B cell (primary cell): ENCODE data around the gene PLA2G3. TPM values are rescaled to one million over a fixed set of nuclear protein-coding genes. Genes with fewer than 3 reads are reported as not detected.
A peak's percentile ranks its signal among the peaks of the same experiment; 100 is the strongest.

Experiments used
- ATAC-seq: fragments of 200-7000 bp; cut with Tn5 transposase; one replicate; pipeline ENCODE4 v1.10.0; 2021; ENCODE audit warnings: low read depth, mild to moderate bottlenecking, moderate number of reproducible peaks, moderate library complexity
- CTCF ChIA-PET: fragments of 350-600 bp; sonication (Branson Sonifier 250); formaldehyde crosslinking; loops from one replicate; lab custom pipeline; 2021; ENCODE audit warnings: antibody characterized with exemption, inconsistent platforms; lab: Charles Lee
- POLR2A ChIA-PET: fragments of 350-600 bp; sonication (Branson Sonifier 250); formaldehyde crosslinking; loops from one replicate; lab custom pipeline; 2021; ENCODE audit warnings: antibody characterized with exemption; lab: Charles Lee
- DNase-seq: peaks from one replicate; pipeline ENCODE4 v3.0.0; 2013
- H2AFZ ChIP-seq: 2 replicates; pipeline ENCODE4 v1.6.1; 2012; ENCODE audit warnings: mild to moderate bottlenecking, low read depth, low read length; ENCODE audit not compliant: insufficient read depth, poor library complexity, severe bottlenecking
- H3K27ac ChIP-seq, 2 donors: 1 replicate in 1 of 2; 2 replicates in 1 of 2; pipeline ENCODE4 v1.5.1; 2012 to 2013; ENCODE audit warnings: low read length in 2 of 2, mild to moderate bottlenecking in 2 of 2, moderate library complexity in 1 of 2
- H3K27me3 ChIP-seq, 4 experiments: fragments of 200-600 bp in 1 of 4; sonication (generic) in 1 of 4; replicated peaks in 1 of 4; 1 replicate in 2 of 4; 2 replicates in 2 of 4; pipeline versions ENCODE4 v1.6.1 to v1.7.0; 2013 to 2016; ENCODE audit warnings: low read length in 3 of 4, mild to moderate bottlenecking in 2 of 4, mixed read lengths in 1 of 4, moderate library complexity in 1 of 4; ENCODE audit not compliant: insufficient read depth in 4 of 4, control insufficient read depth in 3 of 4; ENCODE audit errors: control extremely low read depth in 1 of 4
- H3K36me3 ChIP-seq, 2 experiments: replicated peaks in 1 of 2; 1 replicate in 1 of 2; 2 replicates in 1 of 2; pipeline versions ENCODE4 v1.6.1 to v1.7.1; 2013; ENCODE audit warnings: low read length in 1 of 2; ENCODE audit not compliant: insufficient read depth in 2 of 2, control insufficient read depth in 1 of 2; ENCODE audit errors: control extremely low read depth in 1 of 2, extremely low read depth in 1 of 2
- H3K4me1 ChIP-seq, 2 donors: fragments of 200-600 bp in 1 of 2; sonication (generic) in 1 of 2; 1 replicate in 1 of 2; 2 replicates in 1 of 2; pipeline versions ENCODE4 v1.5.1 to v1.6.1; 2013 to 2017; ENCODE audit warnings: low read length in 2 of 2; ENCODE audit not compliant: control insufficient read depth in 2 of 2, insufficient read depth in 2 of 2
- H3K4me2 ChIP-seq: replicated peaks from 2 replicates; pipeline ENCODE3; 2012; ENCODE audit warnings: mild to moderate bottlenecking, low read depth, low read length; ENCODE audit not compliant: poor library complexity, severe bottlenecking
- H3K4me3 ChIP-seq, 5 experiments: fragments of 200-600 bp in 1 of 5; sonication (generic) in 1 of 5; 1 replicate in 3 of 5; 2 replicates in 2 of 5; pipeline versions ENCODE4 v1.5.1 to v1.7.0; 2011 to 2016; ENCODE audit warnings: low read length in 4 of 5, mild to moderate bottlenecking in 4 of 5, low read depth in 2 of 5, control low read depth in 1 of 5, moderate library complexity in 1 of 5; ENCODE audit not compliant: insufficient read depth in 1 of 5; ENCODE audit errors: control extremely low read depth in 1 of 5, extremely low read depth in 1 of 5
- H3K79me2 ChIP-seq: fragments of 200-600 bp; sonication (generic); one replicate; pipeline ENCODE4 v1.6.0; 2016; ENCODE audit warnings: low read length; ENCODE audit not compliant: control insufficient read depth, insufficient read depth
- H3K9ac ChIP-seq: fragments of 200-600 bp; sonication (generic); 2 replicates; pipeline ENCODE4 v1.6.1; 2017; ENCODE audit warnings: mild to moderate bottlenecking, low read length, moderate library complexity
- H3K9me3 ChIP-seq, 3 donors: one replicate each; pipeline versions ENCODE4 v1.6.1 to v1.7.1; 2013; ENCODE audit warnings: low read length in 2 of 3; ENCODE audit not compliant: control insufficient read depth in 2 of 3, insufficient read depth in 1 of 3; ENCODE audit errors: control extremely low read depth in 1 of 3
- H4K20me1 ChIP-seq: 2 replicates; pipeline ENCODE4 v1.6.0; 2012; ENCODE audit warnings: mild to moderate bottlenecking, low read length; ENCODE audit not compliant: insufficient read depth, control insufficient read depth, poor library complexity, severe bottlenecking
- H3K27ac Mint-ChIP-seq: one replicate; pipeline ENCODE4 v1.8.0; 2021; ENCODE audit warnings: mixed read lengths
- H3K27me3 Mint-ChIP-seq: one replicate; pipeline ENCODE4 v1.8.0; 2021; ENCODE audit warnings: mixed read lengths
- H3K4me1 Mint-ChIP-seq: one replicate; pipeline ENCODE4 v1.8.0; 2021; ENCODE audit warnings: mixed read lengths
- H3K4me3 Mint-ChIP-seq: one replicate; pipeline ENCODE4 v1.8.0; 2021; ENCODE audit warnings: mixed read lengths
- H3K9me3 Mint-ChIP-seq: one replicate; pipeline ENCODE4 v1.8.0; 2022; ENCODE audit warnings: mixed read lengths; ENCODE audit not compliant: insufficient read depth
- CTCF ChIP-seq: fragments of 200-600 bp; IDR thresholded peaks from one replicate; pipeline ENCODE4 v1.8.0; 2022; ENCODE audit warnings: antibody characterized with exemption, mild to moderate bottlenecking
- EZH2 ChIP-seq: IDR thresholded peaks from 2 replicates; pipeline ENCODE4 v1.6.1; 2012; ENCODE audit warnings: borderline replicate concordance, low read depth, mild to moderate bottlenecking, moderate library complexity, low read length; ENCODE audit not compliant: insufficient read depth, poor library complexity, severe bottlenecking
- WGBS: methylation state at CpG from one replicate; pipeline ENCODE4 v1.1.5; 2013; ENCODE audit warnings: missing lambda C conversion rate; ENCODE audit not compliant: insufficient coverage; 5-methylcytosine and 5-hydroxymethylcytosine counted together
- intact Hi-C: fragments of 100-400 bp; cut with micrococcal nuclease; formaldehyde crosslinking; loops from one replicate; pipeline ENCODE4 v1.10.0; 2022
- polyA plus RNA-seq: library from polyadenylated mRNA; depleted of rRNA; stranded (reverse); fragments of >200 nt; gene quantifications from 2 replicates; pipeline ENCODE4 v1.2.3, GENCODE V29; 2012
- total RNA-seq, 2 donors: library from RNA; stranded (reverse); fragments of 120-200 nt in 1 of 2; gene quantifications; 1 replicate in 1 of 2; 2 replicates in 1 of 2; pipeline versions ENCODE4 v1.2.3 to v1.2.4, GENCODE V29; 2013 to 2022

PLA2G3 gene
- total and polyA plus RNA-seq, 2 donors (not counting 1 experiment from before 2014, with no cell fraction given), result not detected

- H3K9me3 ChIP-seq, result peaks cover 0 to 4% (median 4%) of the 10 kb centered on the region in 3 donors
- no peaks in the 10 kb centered on the region for H3K4me1 Mint-ChIP-seq
- H3K27me3 Mint-ChIP-seq, result peaks cover 9% of the 10 kb centered on the region
- no peaks in the 10 kb centered on the region for H3K4me1 ChIP-seq
- intact Hi-C loops, result no loop called here
- ChIA-PET CTCF (interaction anchor here (0.6 kb wide), 1 partner anchor 791 kb away, joined by 3 read pairs; no protein-coding TSS in a partner anchor), POLR2A (no interaction called here)
- H3K4me2 ChIP-seq, result no peak overlapping the region
- no peak overlapping the region for H2AFZ ChIP-seq
- H3K4me3 Mint-ChIP-seq, result no peak overlapping the region
- no peaks in the 10 kb centered on the region for H3K9me3 Mint-ChIP-seq
- H3K4me3 ChIP-seq, result no peak overlapping the region
- DNase-seq, result no peak
- no peaks in the 10 kb centered on the region for H3K36me3 ChIP-seq
- H3K79me2 ChIP-seq, result no peaks in the 10 kb centered on the region
- no peak overlapping the region for H3K9ac ChIP-seq
- H3K27ac Mint-ChIP-seq, result no peak overlapping the region
- WGBS, result no CpG with 5 or more reads among the region's 3 CpGs
- H3K27ac ChIP-seq, result no peak overlapping the region
- H4K20me1 ChIP-seq, result no peaks in the 10 kb centered on the region
- peak; percentile 15 for TF ChIP-seq CTCF
- TF ChIP-seq EZH2, result no peak
- no peak for ATAC-seq
- no peaks in the 10 kb centered on the region for H3K27me3 ChIP-seq
These were observed 10.3 kb upstream of the PLA2G3 start for GRCh38 chr22:31150615-31151014.

- H3K9me3 ChIP-seq, result peaks cover 1 to 10% (median 4%) of the 10 kb centered on the region in 3 donors
- no peak overlapping the region for H2AFZ ChIP-seq
- Mint-ChIP-seq H3K27ac (no peak overlapping the region), H3K4me1 (no peaks in the 10 kb centered on the region), H3K4me3 (no peak overlapping the region), H3K9me3 (no peaks in the 10 kb centered on the region), H3K27me3 (peaks cover 14% of the 10 kb centered on the region)
- H3K4me1 ChIP-seq, result no peaks in the 10 kb centered on the region
- DNase-seq, result peak; percentile 57
- H3K27ac ChIP-seq, result no peak overlapping the region
- H4K20me1 ChIP-seq, result no peaks in the 10 kb centered on the region
- CTCF ChIA-PET, result interaction anchor here (0.9 to 2.0 kb wide), 9 partner anchors 10 to 514 kb away, joined by 3 to 7 read pairs (median 4); no protein-coding TSS in a partner anchor
- H3K79me2 ChIP-seq, result no peaks in the 10 kb centered on the region
- POLR2A ChIA-PET, result no interaction called here
- H3K4me3 ChIP-seq, result no peak overlapping the region
- H3K4me2 ChIP-seq, result no peak overlapping the region
- intact Hi-C loops, result loop anchor here (2.0 to 5.0 kb wide), 3 partner anchors 42 to 202 kb away; partner anchors contain the start of gene SELENOM
- WGBS, result 24% methylated on average over 5 of the region's 5 CpGs
- H3K27me3 ChIP-seq, result no peaks in the 10 kb centered on the region
- peak; percentile 78 for ATAC-seq
- H3K36me3 ChIP-seq, result no peaks in the 10 kb centered on the region
- H3K9ac ChIP-seq, result no peak overlapping the region
- TF ChIP-seq CTCF (peak; percentile 66), EZH2 (no peak)
These were observed 8.8 kb upstream of the PLA2G3 start for GRCh38 chr22:31148953-31149627.
